DOHH2 (cell line): ENCODE results near the gene HVCN1.

ENCODE experiments used
- EZH2phosphoT487 ChIP-seq: fragments of 200-600 bp; sonication (generic); IDR thresholded peaks from 2 replicates; pipeline ENCODE4 v1.6.1; 2017; ENCODE audit warnings: borderline replicate concordance, mild to moderate bottlenecking, antibody characterized with exemption, low read length, moderate library complexity, mixed read lengths
- TF ChIP-seq, protein P1 (sequence below): fragments of 200-600 bp; sonication (generic); IDR thresholded peaks from one replicate; pipeline ENCODE4 v1.5.1; 2014; ENCODE audit warnings: antibody characterized with exemption, mild to moderate bottlenecking, low read depth, low read length; ENCODE audit not compliant: poor library complexity, severe bottlenecking

DNA sequence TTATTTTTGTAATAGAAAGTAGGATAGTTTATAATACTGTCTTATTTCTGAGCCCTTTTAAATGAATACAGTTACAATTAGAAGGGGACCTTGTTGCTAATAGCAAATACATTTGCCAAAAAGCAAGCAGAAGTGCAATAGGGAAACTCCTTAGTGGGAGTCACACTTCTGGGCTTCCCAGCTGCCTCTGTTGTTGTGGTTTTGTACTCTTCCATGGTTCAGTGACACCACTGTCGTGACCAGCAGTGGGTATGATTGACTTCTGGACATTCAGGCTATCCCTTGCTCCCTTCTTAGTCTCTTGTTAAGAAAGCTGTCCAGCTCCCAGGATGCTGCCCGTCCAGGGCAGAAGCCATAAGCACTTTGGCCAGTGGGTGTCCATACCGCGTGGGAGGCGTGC lies 52.4 kb downstream of the HVCN1 start:
- TF ChIP-seq, protein P1, sequence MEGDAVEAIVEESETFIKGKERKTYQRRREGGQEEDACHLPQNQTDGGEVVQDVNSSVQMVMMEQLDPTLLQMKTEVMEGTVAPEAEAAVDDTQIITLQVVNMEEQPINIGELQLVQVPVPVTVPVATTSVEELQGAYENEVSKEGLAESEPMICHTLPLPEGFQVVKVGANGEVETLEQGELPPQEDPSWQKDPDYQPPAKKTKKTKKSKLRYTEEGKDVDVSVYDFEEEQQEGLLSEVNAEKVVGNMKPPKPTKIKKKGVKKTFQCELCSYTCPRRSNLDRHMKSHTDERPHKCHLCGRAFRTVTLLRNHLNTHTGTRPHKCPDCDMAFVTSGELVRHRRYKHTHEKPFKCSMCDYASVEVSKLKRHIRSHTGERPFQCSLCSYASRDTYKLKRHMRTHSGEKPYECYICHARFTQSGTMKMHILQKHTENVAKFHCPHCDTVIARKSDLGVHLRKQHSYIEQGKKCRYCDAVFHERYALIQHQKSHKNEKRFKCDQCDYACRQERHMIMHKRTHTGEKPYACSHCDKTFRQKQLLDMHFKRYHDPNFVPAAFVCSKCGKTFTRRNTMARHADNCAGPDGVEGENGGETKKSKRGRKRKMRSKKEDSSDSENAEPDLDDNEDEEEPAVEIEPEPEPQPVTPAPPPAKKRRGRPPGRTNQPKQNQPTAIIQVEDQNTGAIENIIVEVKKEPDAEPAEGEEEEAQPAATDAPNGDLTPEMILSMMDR: no peak
- TF ChIP-seq EZH2phosphoT487: no peak
